ENCODE measurements around the gene UGT1A9.

DNA sequence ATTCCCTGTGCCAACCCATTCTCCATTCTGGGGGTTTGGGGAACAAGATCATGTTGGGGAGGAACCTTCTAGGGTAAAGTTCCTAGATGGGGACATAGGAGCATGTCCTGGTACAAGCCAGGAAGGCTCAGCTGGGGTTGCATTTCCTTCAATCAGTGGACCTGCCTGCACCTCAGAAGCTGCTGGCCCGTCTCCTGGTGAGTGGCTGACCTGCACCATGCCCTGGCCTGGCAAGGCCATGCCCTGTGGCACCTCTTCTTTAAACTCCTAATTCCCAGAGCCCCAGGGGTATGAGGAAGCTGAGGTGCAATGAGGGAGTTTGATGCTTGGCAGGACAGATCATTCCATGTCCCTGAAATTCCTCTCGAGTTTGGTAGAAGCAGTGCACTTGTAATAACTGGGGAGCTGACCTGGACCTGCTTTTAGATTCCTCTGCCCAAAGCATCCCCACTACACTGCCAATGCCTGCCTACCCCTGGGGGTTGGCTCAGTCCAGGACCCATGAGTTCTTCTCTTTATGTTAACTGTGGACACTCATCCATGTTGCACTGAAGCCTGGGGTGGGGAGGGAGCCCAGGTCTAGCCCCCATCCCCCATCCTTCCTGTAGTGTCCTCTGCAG is 131.7 kb downstream of the UGT1A9 start:
- TF ChIP-seq, protein P1, sequence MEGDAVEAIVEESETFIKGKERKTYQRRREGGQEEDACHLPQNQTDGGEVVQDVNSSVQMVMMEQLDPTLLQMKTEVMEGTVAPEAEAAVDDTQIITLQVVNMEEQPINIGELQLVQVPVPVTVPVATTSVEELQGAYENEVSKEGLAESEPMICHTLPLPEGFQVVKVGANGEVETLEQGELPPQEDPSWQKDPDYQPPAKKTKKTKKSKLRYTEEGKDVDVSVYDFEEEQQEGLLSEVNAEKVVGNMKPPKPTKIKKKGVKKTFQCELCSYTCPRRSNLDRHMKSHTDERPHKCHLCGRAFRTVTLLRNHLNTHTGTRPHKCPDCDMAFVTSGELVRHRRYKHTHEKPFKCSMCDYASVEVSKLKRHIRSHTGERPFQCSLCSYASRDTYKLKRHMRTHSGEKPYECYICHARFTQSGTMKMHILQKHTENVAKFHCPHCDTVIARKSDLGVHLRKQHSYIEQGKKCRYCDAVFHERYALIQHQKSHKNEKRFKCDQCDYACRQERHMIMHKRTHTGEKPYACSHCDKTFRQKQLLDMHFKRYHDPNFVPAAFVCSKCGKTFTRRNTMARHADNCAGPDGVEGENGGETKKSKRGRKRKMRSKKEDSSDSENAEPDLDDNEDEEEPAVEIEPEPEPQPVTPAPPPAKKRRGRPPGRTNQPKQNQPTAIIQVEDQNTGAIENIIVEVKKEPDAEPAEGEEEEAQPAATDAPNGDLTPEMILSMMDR (IDR thresholded peaks at IDR 0.05; ENCODE audit: poor library complexity, severe bottlenecking), result no peak
- TF ChIP-seq POLR2AphosphoS5 (IDR thresholded peaks at IDR 0.05) (no peak), EZH2 (IDR thresholded peaks at IDR 0.05; ENCODE audit: borderline replicate concordance, insufficient read depth, low read length, poor library complexity, severe bottlenecking) (no peak), RAD21 (conservative IDR thresholded peaks at IDR 0.05) (no peak), MXI1 (conservative IDR thresholded peaks at IDR 0.05; ENCODE audit: poor library complexity, severe bottlenecking) (no peak), EP300 (conservative IDR thresholded peaks at IDR 0.05; ENCODE audit: poor library complexity, severe bottlenecking) (no peak)

Measured in neural cell (in vitro differentiated cells).